SK-N-MC (cell line): ENCODE results near the gene ZNF229.
"Not testable (repeated sequence)": the region's sequence is repeated elsewhere in the genome, so short reads cannot be mapped to it uniquely, and the experiment has no call there.

ENCODE experiments used
- DNase-seq: peaks from one replicate; pipeline ENCODE4 v3.0.0-alpha.2; 2011; ENCODE audit warnings: low read depth, low spot score
- H3K27ac ChIP-seq: fragments of 200-600 bp; sonication (generic); 2 replicates; pipeline ENCODE4 v1.5.1; 2016; ENCODE audit warnings: mixed run types
- H3K36me3 ChIP-seq: fragments of 200-600 bp; sonication (generic); 2 replicates; pipeline ENCODE4 v1.6.1; 2017; ENCODE audit warnings: antibody characterized with exemption, low read length, mixed read lengths; ENCODE audit not compliant: insufficient read depth
- H3K4me3 ChIP-seq: fragments of 200-600 bp; sonication (generic); 2 replicates; pipeline ENCODE4 v1.5.1; 2016
- H3K9ac ChIP-seq: fragments of 200-600 bp; sonication (generic); 2 replicates; pipeline ENCODE4 v1.8.0; 2017; ENCODE audit warnings: mixed run types, mixed read lengths; ENCODE audit not compliant: insufficient read length
- H3K9me3 ChIP-seq: fragments of 200-600 bp; sonication (generic); 2 replicates; pipeline ENCODE4 v1.6.1; 2017; ENCODE audit warnings: low read depth, mild to moderate bottlenecking, antibody characterized with exemption, low read length, moderate library complexity, mixed read lengths
- EZH2 ChIP-seq: fragments of 200-600 bp; sonication (generic); IDR thresholded peaks from one replicate; pipeline ENCODE4 v1.6.1; 2017; ENCODE audit warnings: antibody characterized with exemption
- FOXP2 ChIP-seq: optimal IDR thresholded peaks from 2 replicates; pipeline ENCODE3; 2011; ENCODE audit warnings: mild to moderate bottlenecking, moderate library complexity; ENCODE audit not compliant: insufficient read depth; ENCODE audit errors: extremely low read length, control extremely low read depth
- POLR2AphosphoS5 ChIP-seq: IDR thresholded peaks from 2 replicates; pipeline ENCODE4 v1.6.1; 2012; ENCODE audit warnings: mild to moderate bottlenecking, low read depth, low read length, borderline replicate concordance

The ZNF229 gene

DNA sequence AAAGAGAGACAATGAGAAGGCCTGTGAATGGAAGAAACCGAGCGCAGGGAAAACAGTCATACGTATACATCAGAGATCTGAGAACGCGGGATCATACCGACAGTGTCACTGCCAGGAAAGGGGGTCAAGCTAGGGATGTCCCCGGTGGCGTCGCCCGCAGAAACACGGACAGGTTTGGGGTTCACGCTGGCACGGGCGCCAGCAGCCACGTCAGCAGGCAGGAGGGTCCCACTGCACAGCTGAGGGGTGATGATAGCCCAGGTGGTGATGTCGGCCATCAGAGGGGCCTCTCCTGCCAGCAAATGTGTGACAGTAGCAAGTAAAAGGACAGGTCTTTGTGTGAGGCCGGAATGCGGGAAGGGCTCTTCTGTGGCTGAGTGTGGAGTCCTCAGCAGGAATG lies 3.4 kb upstream of the ZNF229 start:
- H3K9me3 ChIP-seq, result no peaks in the 10 kb centered on the region; the same call in 1 of the 2 replicates
- TF ChIP-seq EZH2 (no peak), FOXP2 (no peak), POLR2AphosphoS5 (no peak)
- H3K27ac ChIP-seq, result no peak overlapping the region
- no peak overlapping the region for H3K9ac ChIP-seq
- DNase-seq, result no peak
- peaks cover 6% of the 10 kb centered on the region; the same call in 1 of the 2 replicates for H3K36me3 ChIP-seq
- H3K4me3 ChIP-seq, result no peak overlapping the region

DNA sequence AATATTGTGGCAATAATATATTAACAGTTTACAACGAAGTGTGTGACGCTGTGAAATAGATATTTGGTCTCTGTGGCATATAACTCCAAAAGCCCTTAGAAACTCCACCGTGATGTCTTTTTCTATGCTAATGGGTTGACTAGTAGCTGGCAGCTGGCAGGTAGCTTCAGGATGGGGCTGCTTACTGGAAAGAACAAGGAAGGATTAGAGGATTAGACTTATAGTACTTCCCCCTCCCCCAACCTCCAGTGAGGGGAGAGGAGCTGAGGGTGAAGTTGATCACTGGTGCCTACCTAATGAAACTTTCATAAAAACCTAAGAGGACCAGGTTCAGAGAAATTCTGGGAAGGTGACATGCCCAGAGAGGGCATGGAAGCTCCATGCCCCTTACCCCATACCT lies 9.8 kb downstream of the ZNF229 start:
- Histone ChIP-seq H3K9ac (no peak overlapping the region), H3K27ac (no peak overlapping the region), H3K4me3 (no peak overlapping the region), H3K9me3 (no peaks in the 10 kb centered on the region; the same call in 1 of the 2 replicates), H3K36me3 (peaks cover 20% of the 10 kb centered on the region)
- DNase-seq, result no peak
- TF ChIP-seq POLR2AphosphoS5, result no peak
- no peak for TF ChIP-seq EZH2
- no peak for TF ChIP-seq FOXP2

DNA sequence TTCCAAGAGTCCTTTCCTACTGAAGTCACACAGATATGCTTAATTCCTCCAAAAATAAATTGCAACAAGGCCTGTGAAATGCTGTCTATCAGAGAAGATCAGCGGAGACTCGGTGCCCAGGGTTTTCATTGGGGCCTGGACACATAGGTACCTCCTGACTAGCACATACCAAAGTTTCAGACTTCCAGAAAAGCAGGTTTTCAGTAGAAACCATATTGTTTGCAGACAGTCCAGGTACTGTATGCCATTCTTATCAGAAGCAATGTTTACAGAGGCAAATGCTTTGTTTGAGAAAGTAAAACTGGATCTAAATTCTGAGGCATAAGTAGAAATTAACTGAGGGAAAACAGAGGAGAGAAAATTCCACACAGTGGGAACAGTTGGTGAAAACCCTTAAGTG lies 12.8 kb downstream of the ZNF229 start:
- H3K36me3 ChIP-seq, result peaks cover 24% of the 10 kb centered on the region
- H3K27ac ChIP-seq, result no peak overlapping the region
- no peak for TF ChIP-seq FOXP2
- TF ChIP-seq POLR2AphosphoS5, result no peak
- no peak for TF ChIP-seq EZH2
- no peak overlapping the region for H3K4me3 ChIP-seq
- DNase-seq, result no peak
- no peak overlapping the region for H3K9ac ChIP-seq
- peaks cover 3% of the 10 kb centered on the region; the same call in 1 of the 2 replicates for H3K9me3 ChIP-seq

- H3K4me3 ChIP-seq, result no peak overlapping the region
- no peak for TF ChIP-seq EZH2
- TF ChIP-seq FOXP2, result no peak
- TF ChIP-seq POLR2AphosphoS5, result no peak
- H3K9me3 ChIP-seq, result 0 out of 2 replicates have a peak, but pooled peaks cover 3% of the 10 kb centered on the region
- no peak overlapping the region for H3K9ac ChIP-seq
- no peak overlapping the region for H3K27ac ChIP-seq
- DNase-seq, result no peak
- peaks cover 36% of the 10 kb centered on the region for H3K36me3 ChIP-seq
These were observed 17.3 kb downstream of the ZNF229 start for GRCh38 chr19:44430956-44431355.

- not testable (repeated sequence) for H3K9ac ChIP-seq, H3K27ac ChIP-seq, H3K36me3 ChIP-seq, H3K4me3 ChIP-seq, DNase-seq, H3K9me3 ChIP-seq
These were observed 32.7 kb downstream of the ZNF229 start for GRCh38 chr19:44415553-44415952.

DNA sequence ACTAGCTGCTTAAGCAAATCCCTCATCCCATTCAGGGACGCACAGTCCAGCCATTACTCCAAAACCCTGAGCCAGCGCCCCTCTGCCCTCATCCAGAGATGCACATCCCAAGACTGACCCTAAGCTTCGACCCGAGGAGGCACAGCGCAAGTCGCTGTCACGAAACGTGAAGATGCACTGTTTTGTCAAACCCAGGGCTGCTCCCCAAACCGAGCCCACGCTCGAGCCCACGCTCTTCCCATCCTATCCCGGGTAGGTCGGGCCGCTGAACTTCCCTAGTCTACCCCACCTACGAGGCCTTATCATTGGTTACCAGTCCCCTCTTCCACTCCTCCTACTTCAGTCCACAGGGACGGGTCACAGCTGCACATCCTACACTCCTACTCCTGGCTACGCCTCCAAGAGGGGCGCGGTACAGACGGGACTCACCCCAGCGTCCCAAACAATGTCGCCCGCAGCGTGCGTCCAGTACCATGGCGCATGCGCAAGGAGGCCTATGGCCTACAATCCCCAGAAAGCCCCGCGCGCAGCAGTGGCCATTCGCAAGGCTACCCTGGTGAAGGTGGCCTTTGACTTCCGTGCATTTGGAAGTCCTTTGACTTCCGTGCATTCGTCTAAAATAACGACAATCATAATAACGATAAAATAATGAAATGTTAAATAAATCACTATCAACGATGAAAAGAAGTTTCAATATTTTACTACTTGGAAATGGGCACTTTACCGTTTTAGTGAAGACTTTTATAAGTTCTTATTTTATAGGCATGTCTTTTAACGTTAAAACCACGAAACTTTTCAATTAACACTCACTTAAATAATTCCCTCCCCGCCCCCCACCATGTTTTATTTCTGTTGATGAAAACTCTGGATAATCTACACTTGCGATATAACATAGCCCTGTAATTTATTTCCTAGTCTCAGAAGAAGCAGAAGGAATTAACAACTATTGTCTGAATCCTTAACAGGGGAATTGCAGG lies 46.8 kb downstream of the ZNF229 start, which contains the start of gene ZNF285:
TSS of gene ZNF285 (minus strand) at position 470 of the 977 bp plus-strand sequence. CDS start 4,395 bp downstream, outside the sequence.
- H3K4me3 ChIP-seq, result 0 out of 2 replicates have a peak within 1 kb of the TSS, but pooled peaks have one; percentile 18
- H3K9me3 ChIP-seq, result no peaks in the 10 kb centered on the region
- no peak within 1 kb of the TSS for H3K27ac ChIP-seq
- no peaks in the 10 kb centered on the region for H3K36me3 ChIP-seq
- peak; percentile 3 for DNase-seq
- TF ChIP-seq FOXP2 (no peak), POLR2AphosphoS5 (no peak; the same call in 1 of the 2 replicates), EZH2 (no peak)
- no peak within 1 kb of the TSS for H3K9ac ChIP-seq

DNA sequence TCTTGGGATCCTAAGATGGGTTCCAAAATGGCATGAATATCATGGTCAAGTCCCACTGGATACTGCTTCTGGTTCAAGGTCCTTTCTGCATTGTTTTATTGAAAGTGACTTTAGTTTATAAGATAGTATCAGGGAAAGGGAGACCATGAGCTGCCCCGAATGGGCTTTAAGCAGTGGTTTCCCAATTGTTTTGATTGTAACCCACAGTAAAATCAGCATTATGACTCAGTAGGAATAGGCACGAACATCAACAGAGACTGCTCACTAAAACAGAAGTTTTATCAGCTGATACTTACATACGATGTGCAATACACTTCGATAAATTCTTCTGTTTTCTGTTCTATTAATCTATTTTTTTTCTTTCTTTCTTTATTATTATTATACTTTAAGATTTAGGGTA lies 59.0 kb downstream of the ZNF229 start:
- not testable (repeated sequence) for H3K9ac ChIP-seq, H3K27ac ChIP-seq, H3K9me3 ChIP-seq, H3K36me3 ChIP-seq, DNase-seq, H3K4me3 ChIP-seq
